ENCODE measurements around the gene SFMBT2. TPM values are rescaled to one million over a fixed set of nuclear protein-coding genes. Genes with fewer than 3 reads are reported as not detected.

SFMBT2 gene
- total RNA-seq, 1 experiment from 2014 or later: 1.3 TPM

- Histone ChIP-seq H3K4me3 (ENCODE audit: low read depth in 2 of 2, low read length in 2 of 2) (no peak overlapping the region), H3K4me1 (ENCODE audit: control insufficient read depth, insufficient read depth, low read length) (no peaks in the 10 kb centered on the region), H3K36me3 (ENCODE audit: control insufficient read depth, insufficient read depth, low read length) (no peaks in the 10 kb centered on the region), H3K9me3 (ENCODE audit: control insufficient read depth, insufficient read depth, low read depth, low read length) (no peaks in the 10 kb centered on the region), H3K27ac (ENCODE audit: low read length) (no peak overlapping the region), H3K27me3 (ENCODE audit: control insufficient read depth, insufficient read depth, low read length) (no peaks in the 10 kb centered on the region)
- DNase-seq (ENCODE audit: low read depth, low spot score) (no peak), ATAC-seq (no peak)
- TF ChIP-seq POLR2AphosphoS5 (IDR thresholded peaks at IDR 0.05; ENCODE audit: low read depth, low read length) (no peak), TCF7L2 (IDR thresholded peaks at IDR 0.05; ENCODE audit: low read depth, low read length) (no peak), CTCF (IDR thresholded peaks at IDR 0.05) (no peak), SIN3A (IDR thresholded peaks at IDR 0.05; ENCODE audit: borderline replicate concordance, insufficient read depth, low read depth, low read length) (no peak), REST (IDR thresholded peaks at IDR 0.05; ENCODE audit: insufficient read depth in 1 of 2, low read depth in 2 of 2, low read length in 1 of 2) (no peak)
- POLR2A ChIA-PET: interaction anchor here (0.5 kb wide), 1 partner anchor 104 kb away, joined by 7 read pairs; the partner anchor contains the start of gene SFMBT2
- intact Hi-C loops (cut with micrococcal nuclease; ENCODE audit: unreplicated experiment): no loop called here
- BruUV-seq (replicated peaks): no TSS peak
- in situ Hi-C loops (cut with HindIII; ENCODE audit: low pct_unique_long_range_greater_than_20kb, low sequenced_read_pairs): no loop called here
- CTCF ChIA-PET: no interaction called here
Observed at GRCh38 chr10:7306616-7307015, 104.2 kb downstream of the SFMBT2 start.

DNA sequence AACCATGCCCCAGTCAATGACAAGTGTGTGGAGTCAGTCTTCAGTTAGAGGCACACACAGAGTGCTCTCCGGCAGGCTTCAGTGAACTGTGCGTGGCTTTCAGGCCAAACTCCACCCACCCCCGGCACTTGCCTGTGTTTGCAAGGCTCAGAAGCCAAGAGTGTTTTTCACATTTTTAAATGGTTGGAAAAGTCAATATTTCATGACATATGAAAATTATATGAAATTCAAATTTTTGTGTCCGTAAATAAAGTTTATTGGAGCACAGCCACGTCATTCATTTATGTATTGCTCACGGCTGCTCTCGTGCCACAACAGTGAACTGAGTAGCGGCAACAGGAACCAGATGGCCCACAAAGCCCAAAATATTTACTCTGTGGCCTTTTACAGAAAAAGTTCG, 104.7 kb downstream of the SFMBT2 start:
- no peak for DNase-seq (ENCODE audit: low read depth, low spot score)
- no peak for ATAC-seq
- Histone ChIP-seq H3K4me1 (ENCODE audit: control insufficient read depth, insufficient read depth, low read length) (no peaks in the 10 kb centered on the region), H3K4me3 (ENCODE audit: low read depth in 2 of 2, low read length in 2 of 2) (no peak overlapping the region), H3K27ac (ENCODE audit: low read length) (no peak overlapping the region), H3K36me3 (ENCODE audit: control insufficient read depth, insufficient read depth, low read length) (no peaks in the 10 kb centered on the region), H3K9me3 (ENCODE audit: control insufficient read depth, insufficient read depth, low read depth, low read length) (no peaks in the 10 kb centered on the region), H3K27me3 (ENCODE audit: control insufficient read depth, insufficient read depth, low read length) (no peaks in the 10 kb centered on the region)
- POLR2A ChIA-PET: interaction anchor here (0.5 kb wide), 1 partner anchor 104 kb away, joined by 7 read pairs; the partner anchor contains the start of gene SFMBT2
- intact Hi-C loops (cut with micrococcal nuclease; ENCODE audit: unreplicated experiment): no loop called here
- no TSS peak for BruUV-seq (replicated peaks)
- in situ Hi-C loops (cut with HindIII; ENCODE audit: low pct_unique_long_range_greater_than_20kb, low sequenced_read_pairs): no loop called here
- TF ChIP-seq POLR2AphosphoS5 (IDR thresholded peaks at IDR 0.05; ENCODE audit: low read depth, low read length) (no peak), REST (IDR thresholded peaks at IDR 0.05; ENCODE audit: insufficient read depth in 1 of 2, low read depth in 2 of 2, low read length in 1 of 2) (no peak), TCF7L2 (IDR thresholded peaks at IDR 0.05; ENCODE audit: low read depth, low read length) (no peak), SIN3A (IDR thresholded peaks at IDR 0.05; ENCODE audit: borderline replicate concordance, insufficient read depth, low read depth, low read length) (no peak), CTCF (IDR thresholded peaks at IDR 0.05) (no peak)
- CTCF ChIA-PET: no interaction called here

All from Panc1 (cell line).